Neural cell (in vitro differentiated cells): ENCODE results near the gene ZDHHC18.

Experiments
- REST ChIP-seq: IDR thresholded peaks from 2 replicates; pipeline ENCODE4 v1.6.1; 2012; ENCODE audit warnings: borderline replicate concordance
- SMC3 ChIP-seq: fragments of 450-650 bp; conservative IDR thresholded peaks from 2 replicates; pipeline ENCODE4 v1.6.1; 2014; ENCODE audit warnings: antibody characterized with exemption, mild to moderate bottlenecking, moderate library complexity; ENCODE audit not compliant: poor library complexity
- TF ChIP-seq, protein P1 (sequence below): fragments of 450-650 bp; IDR thresholded peaks from 2 replicates; pipeline ENCODE4 v1.5.1; 2014; ENCODE audit warnings: antibody characterized with exemption, mild to moderate bottlenecking, moderate library complexity; ENCODE audit not compliant: poor library complexity, severe bottlenecking

DNA sequence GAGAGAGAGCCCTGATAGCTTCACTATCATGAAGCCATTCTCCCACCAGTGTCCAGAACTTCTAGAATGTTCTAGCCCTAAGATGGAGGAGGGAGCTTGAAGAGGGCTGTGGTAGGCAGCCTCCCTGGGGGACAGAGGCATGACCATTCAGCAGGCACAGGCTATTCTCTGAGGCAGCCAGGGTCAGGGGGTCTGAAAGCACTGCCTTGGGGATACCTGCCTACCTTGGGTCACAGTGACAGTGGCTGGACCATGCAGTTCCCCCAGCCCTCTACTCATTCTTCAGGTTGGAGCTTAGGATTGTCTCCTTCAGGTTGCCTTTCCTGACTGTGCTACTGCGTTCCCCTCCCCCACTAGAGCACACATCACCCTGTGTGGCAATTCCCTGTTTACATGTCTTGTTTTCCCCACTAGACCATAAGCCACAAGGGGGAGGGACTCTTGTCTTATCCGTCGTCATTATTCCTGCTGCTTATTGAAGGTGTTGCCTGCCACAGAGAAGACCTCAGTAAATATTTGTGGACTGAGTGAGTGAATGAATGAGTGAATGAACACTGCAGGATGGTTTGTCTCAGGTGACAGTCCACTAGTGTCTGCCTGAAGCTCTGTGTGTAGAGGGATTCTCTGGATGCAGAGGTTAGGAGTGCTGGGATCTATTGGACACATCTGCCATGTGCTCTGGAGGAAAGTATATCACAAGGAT, 5.2 kb downstream of the ZDHHC18 start:
- TF ChIP-seq SMC3 = no peak
- TF ChIP-seq, protein P1, sequence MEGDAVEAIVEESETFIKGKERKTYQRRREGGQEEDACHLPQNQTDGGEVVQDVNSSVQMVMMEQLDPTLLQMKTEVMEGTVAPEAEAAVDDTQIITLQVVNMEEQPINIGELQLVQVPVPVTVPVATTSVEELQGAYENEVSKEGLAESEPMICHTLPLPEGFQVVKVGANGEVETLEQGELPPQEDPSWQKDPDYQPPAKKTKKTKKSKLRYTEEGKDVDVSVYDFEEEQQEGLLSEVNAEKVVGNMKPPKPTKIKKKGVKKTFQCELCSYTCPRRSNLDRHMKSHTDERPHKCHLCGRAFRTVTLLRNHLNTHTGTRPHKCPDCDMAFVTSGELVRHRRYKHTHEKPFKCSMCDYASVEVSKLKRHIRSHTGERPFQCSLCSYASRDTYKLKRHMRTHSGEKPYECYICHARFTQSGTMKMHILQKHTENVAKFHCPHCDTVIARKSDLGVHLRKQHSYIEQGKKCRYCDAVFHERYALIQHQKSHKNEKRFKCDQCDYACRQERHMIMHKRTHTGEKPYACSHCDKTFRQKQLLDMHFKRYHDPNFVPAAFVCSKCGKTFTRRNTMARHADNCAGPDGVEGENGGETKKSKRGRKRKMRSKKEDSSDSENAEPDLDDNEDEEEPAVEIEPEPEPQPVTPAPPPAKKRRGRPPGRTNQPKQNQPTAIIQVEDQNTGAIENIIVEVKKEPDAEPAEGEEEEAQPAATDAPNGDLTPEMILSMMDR = no peak
- TF ChIP-seq REST = no peak
